ENCODE measurements around the gene CCDC33. TPM values are rescaled to one million over a fixed set of nuclear protein-coding genes. Genes with fewer than 3 reads are reported as not detected.

CCDC33 gene
- total RNA-seq, 2 donors from 2014 or later, result 1.5 TPM; not detected in 1

GRCh38 chr15:74240002-74240568, 4.0 kb downstream of the CCDC33 start:
- Histone ChIP-seq H3K27me3 (replicated peaks; ENCODE audit: insufficient read depth) (peaks cover 2% of the 10 kb centered on the region), H3K27ac (peak overlapping the region in 1 of 2 donors; percentile 0), H3K9me3 (no peaks in the 10 kb centered on the region), H3K4me3 (no peak overlapping the region), H3K4me1 (replicated peaks) (peaks cover 5% of the 10 kb centered on the region), H3K36me3 (no peaks in the 10 kb centered on the region)
- DNase-seq (ENCODE audit: low spot score), result peak; percentile 86
- intact Hi-C loops (cut with DNase I), result no loop called here
- no peak for TF ChIP-seq POLR2A (IDR thresholded peaks at IDR 0.05)
- TF ChIP-seq CTCF (IDR thresholded peaks at IDR 0.05), result peak in 2 of 4 experiments; percentile 67 to 74
- TF ChIP-seq POLR2AphosphoS5 (IDR thresholded peaks at IDR 0.05), result peak; percentile 91
- WGBS, result 3% methylated on average over 5 of the region's 5 CpGs

GRCh38 chr15:74240897-74241614, 4.9 kb downstream of the CCDC33 start:
- no peak for DNase-seq (ENCODE audit: low spot score)
- Histone ChIP-seq H3K27me3 (replicated peaks; ENCODE audit: insufficient read depth) (peaks cover 2% of the 10 kb centered on the region), H3K4me3 (no peak overlapping the region), H3K36me3 (no peaks in the 10 kb centered on the region), H3K9me3 (no peaks in the 10 kb centered on the region), H3K27ac (no peak overlapping the region), H3K4me1 (replicated peaks) (peaks cover 5% of the 10 kb centered on the region)
- intact Hi-C loops (cut with DNase I), result no loop called here
- WGBS, result 79% methylated on average over 4 of the region's 4 CpGs
- TF ChIP-seq POLR2A (IDR thresholded peaks at IDR 0.05) (no peak), POLR2AphosphoS5 (IDR thresholded peaks at IDR 0.05) (no peak), CTCF (IDR thresholded peaks at IDR 0.05) (no peak)

DNA sequence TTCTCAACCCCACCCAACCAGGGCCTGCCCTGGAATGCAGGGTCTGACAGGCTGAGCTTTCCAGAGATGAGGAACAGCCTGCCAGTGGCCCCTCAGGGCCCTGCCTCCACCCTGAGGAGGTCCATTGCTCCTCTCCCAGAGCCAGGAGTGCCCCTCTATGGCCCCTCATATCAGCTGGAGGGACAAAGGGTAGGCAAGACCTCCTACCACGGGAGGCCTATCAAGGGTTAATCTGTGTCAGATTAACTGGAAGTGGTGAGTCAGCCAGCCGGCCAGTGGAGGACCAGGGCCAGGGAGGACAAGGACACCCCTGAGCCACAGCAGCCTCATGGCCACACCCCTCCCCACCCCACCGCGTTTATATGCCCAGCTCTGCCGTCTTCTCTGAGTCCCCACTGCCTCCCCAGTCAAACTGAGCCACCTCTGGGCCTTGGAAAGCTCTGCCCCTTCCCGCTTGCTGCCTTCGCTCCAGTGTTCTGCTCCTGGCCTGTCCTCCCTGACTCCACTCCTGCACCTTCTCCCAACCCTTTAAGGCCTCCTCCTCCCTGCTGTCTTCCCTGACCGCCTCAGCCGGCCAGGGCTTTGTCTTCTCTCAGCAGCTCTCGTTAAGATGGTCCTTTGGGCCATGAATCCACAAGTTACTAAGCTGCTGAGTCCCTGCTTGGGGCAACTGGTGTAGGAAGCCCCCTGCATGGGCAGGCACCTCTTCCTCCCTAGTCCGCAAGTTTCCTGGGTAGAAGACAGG, 6.5 kb downstream of the CCDC33 start:
- no peak for TF ChIP-seq POLR2AphosphoS5 (IDR thresholded peaks at IDR 0.05)
- no peak for TF ChIP-seq POLR2A (IDR thresholded peaks at IDR 0.05)
- no peak for TF ChIP-seq CTCF (IDR thresholded peaks at IDR 0.05)
- no peak overlapping the region for H3K4me3 ChIP-seq
- no peaks in the 10 kb centered on the region for H3K9me3 ChIP-seq
- H3K36me3 ChIP-seq, result no peaks in the 10 kb centered on the region
- intact Hi-C loops (cut with DNase I), result no loop called here
- H3K27ac ChIP-seq, result no peak overlapping the region
- H3K27me3 ChIP-seq (replicated peaks; ENCODE audit: insufficient read depth), result peaks cover 2% of the 10 kb centered on the region
- 60% methylated on average over 11 of the region's 11 CpGs for WGBS
- no peak for DNase-seq (ENCODE audit: low spot score)
- peaks cover 5% of the 10 kb centered on the region for H3K4me1 ChIP-seq (replicated peaks)

- Histone ChIP-seq H3K4me3 (no peak overlapping the region), H3K27ac (no peak overlapping the region), H3K4me1 (replicated peaks) (peaks cover 5% of the 10 kb centered on the region), H3K27me3 (replicated peaks; ENCODE audit: insufficient read depth) (peaks cover 2% of the 10 kb centered on the region), H3K36me3 (no peaks in the 10 kb centered on the region), H3K9me3 (no peaks in the 10 kb centered on the region)
- intact Hi-C loops (cut with DNase I), result no loop called here
- WGBS, result 92% methylated on average over 7 of the region's 7 CpGs
- no peak for DNase-seq (ENCODE audit: low spot score)
- TF ChIP-seq POLR2A (IDR thresholded peaks at IDR 0.05), result no peak
- TF ChIP-seq POLR2AphosphoS5 (IDR thresholded peaks at IDR 0.05), result no peak
- TF ChIP-seq CTCF (IDR thresholded peaks at IDR 0.05), result no peak
These were observed 7.3 kb downstream of the CCDC33 start for GRCh38 chr15:74243431-74243830.
